Measurements from ENCODE around the gene MAFG.

Gene MAFG

DNA sequence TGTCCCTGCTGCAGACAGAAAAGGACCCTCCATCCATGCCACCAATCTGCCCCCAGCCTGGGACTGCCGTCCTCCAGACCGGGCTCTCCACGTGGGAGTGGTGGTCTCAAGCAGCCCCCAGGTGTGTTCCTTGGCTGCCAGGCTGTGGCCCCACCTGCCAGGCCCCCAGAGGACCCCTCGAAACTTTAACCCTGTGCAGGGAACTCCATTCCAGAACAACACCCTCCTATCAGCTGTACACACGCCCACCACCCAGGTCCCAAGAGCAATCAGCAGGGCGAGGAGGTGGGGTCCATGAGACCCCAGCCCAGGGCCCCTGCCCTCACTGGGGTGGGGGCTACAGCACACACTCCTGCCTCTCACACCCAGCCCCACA lies 8.2 kb upstream of the MAFG start:
- no peak for DNase-seq (ENCODE audit: low read depth)
- H3K4me3 ChIP-seq (ENCODE audit: low read depth, low read length), result no peak overlapping the region
- TF ChIP-seq, protein P1, sequence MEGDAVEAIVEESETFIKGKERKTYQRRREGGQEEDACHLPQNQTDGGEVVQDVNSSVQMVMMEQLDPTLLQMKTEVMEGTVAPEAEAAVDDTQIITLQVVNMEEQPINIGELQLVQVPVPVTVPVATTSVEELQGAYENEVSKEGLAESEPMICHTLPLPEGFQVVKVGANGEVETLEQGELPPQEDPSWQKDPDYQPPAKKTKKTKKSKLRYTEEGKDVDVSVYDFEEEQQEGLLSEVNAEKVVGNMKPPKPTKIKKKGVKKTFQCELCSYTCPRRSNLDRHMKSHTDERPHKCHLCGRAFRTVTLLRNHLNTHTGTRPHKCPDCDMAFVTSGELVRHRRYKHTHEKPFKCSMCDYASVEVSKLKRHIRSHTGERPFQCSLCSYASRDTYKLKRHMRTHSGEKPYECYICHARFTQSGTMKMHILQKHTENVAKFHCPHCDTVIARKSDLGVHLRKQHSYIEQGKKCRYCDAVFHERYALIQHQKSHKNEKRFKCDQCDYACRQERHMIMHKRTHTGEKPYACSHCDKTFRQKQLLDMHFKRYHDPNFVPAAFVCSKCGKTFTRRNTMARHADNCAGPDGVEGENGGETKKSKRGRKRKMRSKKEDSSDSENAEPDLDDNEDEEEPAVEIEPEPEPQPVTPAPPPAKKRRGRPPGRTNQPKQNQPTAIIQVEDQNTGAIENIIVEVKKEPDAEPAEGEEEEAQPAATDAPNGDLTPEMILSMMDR (IDR thresholded peaks at IDR 0.05; ENCODE audit: insufficient read depth, low read depth, low read length, missing control alignments), result no peak

DNA sequence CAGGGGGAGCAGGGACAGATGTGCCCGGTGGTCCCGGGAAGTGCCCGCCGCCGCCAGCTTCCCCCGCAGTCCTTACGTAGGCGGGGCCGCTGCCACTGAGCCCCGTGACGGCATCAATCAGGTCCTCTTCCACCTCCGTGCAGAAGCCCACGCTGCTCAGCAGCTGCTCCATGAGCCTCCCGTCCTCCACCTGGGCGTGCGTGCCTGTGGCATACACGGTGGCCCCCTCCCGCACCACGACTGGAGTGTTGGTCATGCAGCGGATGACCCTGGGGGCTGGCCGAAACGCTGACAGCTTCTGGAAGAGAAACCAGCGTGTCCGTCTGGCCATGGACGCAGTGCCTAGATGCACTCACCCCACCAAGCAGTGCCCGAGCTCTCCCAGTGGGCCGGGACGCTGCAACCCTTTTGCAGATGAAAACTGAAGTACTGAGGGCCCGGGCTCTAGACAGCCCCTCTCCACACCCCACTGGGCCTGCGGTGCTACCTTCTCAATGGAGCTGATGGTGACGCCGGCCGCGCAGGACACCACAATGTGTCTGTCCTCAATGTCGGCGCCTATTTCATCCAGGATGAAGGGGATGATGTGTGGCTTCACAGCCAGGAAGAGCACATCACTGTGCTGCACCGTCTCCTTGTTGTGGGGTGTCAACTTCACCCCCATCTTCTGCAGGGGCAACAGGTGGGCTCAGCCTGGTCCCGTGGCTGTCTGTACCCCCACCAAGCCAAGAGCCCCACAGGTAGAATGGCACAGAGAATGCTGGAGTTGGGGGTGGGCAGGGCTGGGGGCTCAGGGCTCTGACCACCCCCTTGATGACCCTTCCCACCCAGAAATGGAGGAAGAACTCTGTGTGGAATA lies 7.5 kb upstream of the MAFG start:
- DNase-seq (ENCODE audit: low read depth), result no peak
- TF ChIP-seq, protein P1 (IDR thresholded peaks at IDR 0.05; ENCODE audit: insufficient read depth, low read depth, low read length, missing control alignments), result no peak
- H3K4me3 ChIP-seq (ENCODE audit: low read depth, low read length), result no peak overlapping the region

DNA sequence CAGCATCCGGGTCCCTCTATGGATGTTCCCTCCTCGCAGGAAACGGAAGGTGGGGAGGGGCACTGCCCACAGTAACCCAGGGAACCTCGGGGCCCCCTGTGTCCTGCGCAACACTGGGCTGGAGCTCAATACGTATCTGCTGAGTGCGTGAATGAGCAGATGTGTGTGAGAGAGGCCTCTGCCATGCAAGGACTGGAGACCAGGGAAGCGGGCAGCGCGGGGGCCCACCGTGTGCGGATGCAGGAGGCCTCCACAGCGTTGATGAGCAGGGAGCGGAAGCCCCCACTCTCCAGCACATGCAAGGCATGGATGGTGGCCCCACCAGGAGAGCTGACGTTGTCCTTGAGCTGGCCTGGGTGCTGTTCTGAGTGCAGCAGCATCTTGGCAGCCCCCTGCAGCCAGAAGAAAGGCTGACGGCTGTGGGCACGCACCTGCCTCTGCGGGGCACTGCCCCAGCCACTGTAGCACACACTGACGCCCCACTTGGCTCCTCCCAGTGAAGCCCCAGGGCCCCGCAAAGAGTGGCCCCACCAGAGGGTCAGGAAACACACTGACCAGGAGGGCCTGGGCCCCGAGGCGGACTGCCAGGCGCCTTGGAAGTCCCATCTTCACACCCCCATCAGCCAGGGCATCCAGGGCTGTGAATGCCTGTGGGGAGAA lies 6.7 kb upstream of the MAFG start:
- H3K4me3 ChIP-seq (ENCODE audit: low read depth, low read length), result no peak overlapping the region
- TF ChIP-seq, protein P1 (IDR thresholded peaks at IDR 0.05; ENCODE audit: insufficient read depth, low read depth, low read length, missing control alignments), result no peak
- DNase-seq (ENCODE audit: low read depth), result no peak

DNA sequence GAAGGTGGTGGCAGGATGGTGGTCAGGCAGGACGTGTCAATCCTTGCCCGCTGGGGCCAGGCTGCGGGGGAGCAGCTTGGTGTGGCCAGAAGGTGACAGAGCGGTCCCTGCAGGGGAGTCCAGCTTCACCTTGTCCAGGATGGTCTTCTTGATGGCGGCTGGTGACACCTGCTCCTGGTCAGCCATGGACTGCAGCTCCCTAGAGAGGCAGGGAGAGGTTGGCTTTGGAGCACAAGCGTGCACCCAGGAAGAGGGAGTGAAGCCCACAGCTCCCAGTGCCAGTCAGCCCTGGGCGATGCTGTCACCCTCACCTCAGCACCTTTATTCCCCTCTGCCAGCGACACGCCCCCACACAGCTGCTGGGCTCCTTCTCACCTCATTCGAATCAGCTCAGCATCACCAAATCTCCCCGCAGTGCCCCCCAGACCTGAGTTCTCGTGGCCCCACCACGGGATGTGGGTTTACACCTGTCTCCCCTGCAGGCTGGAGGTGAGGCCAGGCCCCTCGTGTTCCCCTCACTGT lies 5.7 kb upstream of the MAFG start:
- no peak for DNase-seq (ENCODE audit: low read depth)
- TF ChIP-seq, protein P1 (IDR thresholded peaks at IDR 0.05; ENCODE audit: insufficient read depth, low read depth, low read length, missing control alignments), result no peak

DNA sequence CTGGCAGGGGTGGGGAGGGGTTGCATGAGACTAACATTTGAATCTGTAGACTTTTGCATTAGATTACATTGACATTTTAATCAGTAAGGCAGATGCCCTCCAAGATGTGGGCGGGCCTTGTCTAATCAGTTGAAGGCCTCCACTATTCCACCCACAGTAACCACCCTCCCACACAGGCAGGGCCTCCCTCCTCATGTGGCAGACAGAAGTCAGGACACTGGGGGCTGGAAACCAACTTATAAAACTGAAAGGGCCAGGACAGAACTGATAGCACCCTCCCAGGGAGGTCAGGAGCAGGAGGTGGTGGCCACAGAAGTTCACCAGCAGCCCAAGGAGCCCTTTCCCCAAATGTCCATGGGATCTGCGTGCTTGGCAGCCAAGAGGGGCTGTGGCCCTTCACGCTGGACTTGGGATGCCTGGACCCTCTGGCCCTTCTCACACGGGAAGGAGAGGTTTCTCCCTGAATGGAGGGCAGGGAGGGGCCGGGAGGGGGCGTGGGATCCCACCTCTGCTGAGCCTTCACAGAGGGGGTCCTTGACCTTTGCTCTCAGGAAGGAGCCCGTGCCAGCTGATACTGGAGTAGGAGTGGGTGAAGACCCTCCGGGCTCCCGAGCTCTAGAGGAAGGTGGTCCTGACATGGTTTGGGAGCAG lies 4.9 kb upstream of the MAFG start:
- TF ChIP-seq, protein P1 (IDR thresholded peaks at IDR 0.05; ENCODE audit: insufficient read depth, low read depth, low read length, missing control alignments), result no peak
- H3K4me3 ChIP-seq (ENCODE audit: low read depth, low read length), result no peak overlapping the region
- DNase-seq (ENCODE audit: low read depth), result no peak

More for the DNA sequence above, 5.7 kb upstream of the MAFG start:
- no peak overlapping the region for H3K4me3 ChIP-seq (ENCODE audit: low read depth, low read length)

DNA sequence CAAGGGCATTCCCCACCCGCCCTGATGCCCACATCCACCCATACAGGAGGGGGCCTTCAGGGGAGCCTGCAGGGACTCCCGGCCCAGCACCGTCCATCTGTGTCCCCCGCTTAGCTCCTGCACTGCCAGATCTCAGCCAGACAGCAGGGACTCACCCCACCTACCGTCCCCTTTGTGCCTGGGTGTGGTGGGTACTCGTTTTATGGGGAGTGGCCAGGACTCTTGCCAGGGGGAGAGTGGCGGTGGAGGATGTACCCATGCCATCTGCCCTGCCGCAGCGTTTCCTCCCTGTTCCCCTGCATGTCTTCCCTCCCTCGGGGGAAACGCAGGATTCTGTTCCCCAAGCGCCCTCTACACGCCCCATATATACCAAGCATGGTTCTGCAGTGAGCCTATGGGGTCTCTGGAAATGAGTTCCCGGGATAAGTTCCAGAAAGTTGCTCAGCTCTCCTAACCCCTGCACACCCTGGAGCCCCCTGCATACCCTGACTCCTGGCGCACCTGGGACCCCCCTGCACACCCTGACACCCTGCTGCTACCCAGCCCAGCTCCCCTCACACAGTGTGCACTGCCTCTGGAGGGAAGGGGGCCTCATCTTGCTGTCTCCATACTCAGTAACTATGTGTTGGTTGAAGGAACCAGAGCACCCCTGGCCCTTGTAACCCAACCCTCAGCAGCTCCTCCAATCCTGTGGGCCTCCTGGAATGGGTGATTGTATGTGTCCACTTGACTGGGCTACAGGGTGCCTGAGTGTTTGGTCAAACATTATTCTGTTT lies 4.2 kb upstream of the MAFG start:
- no peak for DNase-seq (ENCODE audit: low read depth)
- TF ChIP-seq, protein P1 (IDR thresholded peaks at IDR 0.05; ENCODE audit: insufficient read depth, low read depth, low read length, missing control alignments), result no peak
- H3K4me3 ChIP-seq (ENCODE audit: low read depth, low read length), result no peak overlapping the region
